Tibial artery (tissue), 4 donors: ENCODE data around the gene DHRS13.

Experiments
- DNase-seq, 2 donors: peaks; one replicate each; pipeline ENCODE4 v3.0.0-alpha.2; 2019
- H3K27ac ChIP-seq, 2 donors: fragments of 200-600 bp; sonication (generic) in 1 of 2; 1 replicate in 1 of 2; 2 replicates in 1 of 2; pipeline ENCODE4 v1.5.1; 2018 to 2019; ENCODE audit warnings: mild to moderate bottlenecking in 1 of 2
- H3K27me3 ChIP-seq, 2 donors: fragments of 200-600 bp; sonication (generic) in 1 of 2; one replicate each; pipeline versions ENCODE4 v1.5.1 to v1.6.0; 2016 to 2019
- H3K36me3 ChIP-seq, 3 donors: fragments of 200-600 bp; sonication (generic) in 2 of 3; one replicate each; pipeline ENCODE4 v1.5.1; 2016 to 2019; ENCODE audit warnings: mild to moderate bottlenecking in 2 of 3
- H3K4me1 ChIP-seq, 4 donors: fragments of 200-600 bp; sonication (generic) in 2 of 4; 1 replicate in 3 of 4; 2 replicates in 1 of 4; pipeline ENCODE4 v1.5.1; 2016 to 2019
- H3K4me3 ChIP-seq, 2 donors: fragments of 200-600 bp; sonication (generic) in 1 of 2; 1 replicate in 1 of 2; 2 replicates in 1 of 2; pipeline ENCODE4 v1.5.1; 2018 to 2019; ENCODE audit warnings: mild to moderate bottlenecking in 2 of 2
- H3K9me3 ChIP-seq, 3 donors: fragments of 200-600 bp; sonication (generic) in 1 of 3; one replicate each; pipeline ENCODE4 v1.5.1; 2016 to 2019
- CTCF ChIP-seq, 2 experiments: fragments of 200-600 bp in 1 of 2; fragments of 450-650 bp in 1 of 2; IDR thresholded peaks; one replicate each; pipeline ENCODE4 v1.5.1; 2017 to 2019; ENCODE audit warnings: antibody characterized with exemption in 2 of 2, mild to moderate bottlenecking in 1 of 2, moderate library complexity in 1 of 2
- intact Hi-C: fragments of 100-400 bp; cut with DNase I; formaldehyde crosslinking; loops from one replicate; pipeline ENCODE4 v1.15.0; 2023; ENCODE audit warnings: low total_unique reads

Gene DHRS13

GRCh38 chr17:28901866-28902818 is 737 bp downstream of the DHRS13 start:
- H3K4me1 ChIP-seq = peaks cover 0 to 41% (median 17%) of the 10 kb centered on the region in 4 donors
- no peaks in the 10 kb centered on the region for H3K9me3 ChIP-seq
- intact Hi-C loops = loop anchor here (10.0 kb wide), 1 partner anchor 57 kb away; the partner anchor contains the start of gene FAM222B
- peak overlapping the region; percentile 77 to 81 for H3K27ac ChIP-seq
- peaks cover 4 to 19% (median 16%) of the 10 kb centered on the region in 3 donors for H3K36me3 ChIP-seq
- peak overlapping the region; percentile 62 to 67 for H3K4me3 ChIP-seq
- H3K27me3 ChIP-seq = no peaks in the 10 kb centered on the region
- DNase-seq = no peak
- TF ChIP-seq CTCF (IDR thresholded peaks at IDR 0.05) = no peak

- intact Hi-C loops = loop anchor here (10.0 kb wide), 1 partner anchor 56 kb away; the partner anchor contains the start of gene FAM222B
- Histone ChIP-seq H3K27ac (no peak overlapping the region), H3K9me3 (no peaks in the 10 kb centered on the region), H3K4me1 (peaks cover 0 to 46% (median 22%) of the 10 kb centered on the region in 4 donors), H3K4me3 (no peak overlapping the region), H3K36me3 (peaks cover under 1 to 9% (median 6%) of the 10 kb centered on the region in 3 donors), H3K27me3 (no peaks in the 10 kb centered on the region)
- no peak for TF ChIP-seq CTCF (IDR thresholded peaks at IDR 0.05)
- DNase-seq = peak in 1 of 2 donors; percentile 56
These were observed 1.7 kb downstream of the DHRS13 start for GRCh38 chr17:28900986-28901726.

GRCh38 chr17:28899212-28899815 is 3.6 kb downstream of the DHRS13 start:
- Histone ChIP-seq H3K4me1 (peaks cover 0 to 53% (median 34%) of the 10 kb centered on the region in 4 donors), H3K27me3 (no peaks in the 10 kb centered on the region), H3K27ac (no peak overlapping the region), H3K36me3 (no peaks in the 10 kb centered on the region), H3K4me3 (no peak overlapping the region), H3K9me3 (no peaks in the 10 kb centered on the region)
- no peak for DNase-seq
- no peak for TF ChIP-seq CTCF (IDR thresholded peaks at IDR 0.05)
- intact Hi-C loops = loop anchor here (5.0 kb wide), 2 partner anchors 87 to 172 kb away; partner anchors contain the start of genes NEK8 and TLCD1

GRCh38 chr17:28898527-28898955 is 4.3 kb downstream of the DHRS13 start:
- no peaks in the 10 kb centered on the region for H3K27me3 ChIP-seq
- H3K4me3 ChIP-seq = no peak overlapping the region
- peak in 1 of 2 donors; percentile 34 for DNase-seq
- peaks cover 0 to 58% (median 38%) of the 10 kb centered on the region in 4 donors for H3K4me1 ChIP-seq
- TF ChIP-seq CTCF (IDR thresholded peaks at IDR 0.05) = no peak
- H3K27ac ChIP-seq = peak overlapping the region; percentile 92 to 94
- H3K36me3 ChIP-seq = no peaks in the 10 kb centered on the region
- H3K9me3 ChIP-seq = no peaks in the 10 kb centered on the region
- intact Hi-C loops = loop anchor here (5.0 kb wide), 2 partner anchors 86 to 171 kb away; partner anchors contain the start of genes NEK8 and TLCD1
